Measurements from ENCODE around the gene ANXA4. TPM values are rescaled to one million over a fixed set of nuclear protein-coding genes. Genes with fewer than 3 reads are reported as not detected.

Gene ANXA4
- total RNA-seq, 1 donor from 2014 or later, result 102 TPM

GRCh38 chr2:69833752-69834151, 91.8 kb downstream of the ANXA4 start:
- no peak for ATAC-seq

GRCh38 chr2:69835666-69836065, 93.7 kb downstream of the ANXA4 start:
- ATAC-seq (no peak), DNase-seq (ENCODE audit: low spot score) (no peak)

More at GRCh38 chr2:69833752-69834151, 91.8 kb downstream of the ANXA4 start:
- no peak for DNase-seq (ENCODE audit: low spot score)

GRCh38 chr2:69836316-69836715, 94.4 kb downstream of the ANXA4 start:
- ATAC-seq (no peak), DNase-seq (ENCODE audit: low spot score) (no peak)

DNA sequence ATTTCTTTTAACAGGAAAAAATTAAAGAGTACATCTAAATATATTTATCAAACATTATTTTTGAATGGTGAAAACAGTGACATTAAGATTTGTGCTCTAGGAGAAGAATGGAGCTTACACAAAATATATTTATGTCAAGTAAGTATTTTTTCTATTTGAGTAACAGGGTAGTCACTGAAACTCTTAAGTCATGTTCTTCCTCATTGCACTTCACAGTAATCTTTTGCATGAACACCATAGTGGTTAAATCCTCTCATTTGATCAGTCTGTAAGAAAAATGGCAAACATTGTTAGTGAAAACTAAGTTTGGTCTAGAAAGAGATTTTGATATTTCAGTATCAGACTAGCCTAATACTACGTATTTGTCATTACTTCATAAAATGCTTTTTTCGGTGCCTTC, 95.6 kb downstream of the ANXA4 start:
- no peak for DNase-seq (ENCODE audit: low spot score)
- no peak for ATAC-seq

GRCh38 chr2:69843993-69844392, 102.1 kb downstream of the ANXA4 start:
- DNase-seq (ENCODE audit: low spot score) (no peak), ATAC-seq (no peak)

- no peak for ATAC-seq
- no peak for DNase-seq (ENCODE audit: low spot score)
Measured at GRCh38 chr2:69844560-69844959, 102.6 kb downstream of the ANXA4 start.

- DNase-seq (ENCODE audit: low spot score) (no peak), ATAC-seq (no peak)
Measured at GRCh38 chr2:69846182-69847067, 104.5 kb downstream of the ANXA4 start.

- no peak for DNase-seq (ENCODE audit: low spot score)
- no peak for ATAC-seq
Measured at GRCh38 chr2:69847068-69847828, 105.3 kb downstream of the ANXA4 start.

DNA sequence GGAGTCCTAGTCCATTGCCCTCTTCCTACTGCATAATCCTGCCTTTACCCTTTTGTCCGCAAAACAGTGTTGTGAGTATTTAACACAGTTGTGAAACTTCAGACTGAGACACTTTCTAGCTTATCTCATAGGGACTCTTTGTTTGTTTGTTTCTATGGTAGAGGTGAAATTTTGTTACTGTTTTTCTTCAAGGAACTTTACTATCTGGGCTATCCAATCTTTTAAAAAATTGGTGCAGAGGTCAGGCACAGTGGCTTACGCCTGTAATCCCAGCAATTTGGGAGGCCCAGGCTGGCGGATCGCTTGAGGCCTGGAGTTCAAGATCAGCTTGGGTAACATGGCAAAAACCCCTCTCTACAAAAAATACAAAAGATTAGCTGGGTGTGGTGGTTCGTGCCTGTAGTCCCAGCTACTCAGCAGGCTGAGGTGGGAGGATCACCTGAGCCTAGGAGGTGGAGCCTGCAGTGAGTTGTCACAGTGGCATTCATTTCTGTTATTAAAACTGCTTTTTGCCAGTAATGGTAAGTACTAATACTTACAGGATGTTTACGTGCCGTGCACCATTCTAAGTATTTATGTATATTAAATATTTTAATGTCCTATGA, 106.4 kb downstream of the ANXA4 start:
- no peak for ATAC-seq
- DNase-seq (ENCODE audit: low spot score), result no peak

- DNase-seq (ENCODE audit: low spot score) (no peak), ATAC-seq (no peak)
Measured at GRCh38 chr2:69858261-69858660, 116.3 kb downstream of the ANXA4 start.

- ATAC-seq (no peak), DNase-seq (ENCODE audit: low spot score) (no peak)
Measured at GRCh38 chr2:69863298-69863697, 121.4 kb downstream of the ANXA4 start.

Other genes with a start within 250 kb of the ANXA4 start
- 16.2 TPM for gene AAK1, start 98.4 kb upstream of the ANXA4 start, total RNA-seq
- 5.4 TPM for gene GMCL1, start 87.5 kb downstream of the ANXA4 start, total RNA-seq
- gene SNRNP27, start 151.8 kb downstream of the ANXA4 start, total RNA-seq, result 13.8 TPM
- 4.8 TPM for gene MXD1, start 173.0 kb downstream of the ANXA4 start, total RNA-seq
- gene ASPRV1, start 219.5 kb downstream of the ANXA4 start, total RNA-seq, result 0.78 TPM

Data from left lobe of liver (tissue), 2 donors.